Liver (tissue), 9 donors: ENCODE measurements around the gene CTAGE6. TPM values are rescaled to one million over a fixed set of nuclear protein-coding genes. Genes with fewer than 3 reads are reported as not detected.
"Not testable (repeated sequence)": the region's sequence is repeated elsewhere in the genome, so short reads cannot be mapped to it uniquely, and the experiment has no call there.

ENCODE experiments used
- DNase-seq: peaks from one replicate; pipeline ENCODE4 v3.0.0-alpha.2; 2017; ENCODE audit warnings: low spot score
- H3K27ac ChIP-seq, 2 donors: one replicate each; pipeline ENCODE4 v1.7.0; 2013; ENCODE audit warnings: inconsistent platforms in 2 of 2, low read length in 2 of 2, control low read depth in 1 of 2, low read depth in 1 of 2, mild to moderate bottlenecking in 1 of 2
- H3K27me3 ChIP-seq, 4 donors: one replicate each; pipeline versions ENCODE4 v1.6.1 to v1.7.0; 2013; ENCODE audit warnings: low read length in 3 of 4, inconsistent platforms in 1 of 4, mild to moderate bottlenecking in 1 of 4, moderate library complexity in 1 of 4; ENCODE audit not compliant: control insufficient read depth in 4 of 4, insufficient read depth in 4 of 4
- H3K36me3 ChIP-seq, 4 donors: one replicate each; pipeline versions ENCODE4 v1.6.1 to v1.7.0; 2013; ENCODE audit warnings: low read length in 3 of 4, mild to moderate bottlenecking in 3 of 4, low read depth in 1 of 4, moderate library complexity in 1 of 4; ENCODE audit not compliant: control insufficient read depth in 4 of 4, insufficient read depth in 3 of 4
- H3K4me1 ChIP-seq, 4 donors: one replicate each; pipeline versions ENCODE4 v1.6.1 to v1.7.0; 2013; ENCODE audit warnings: low read length in 3 of 4, mild to moderate bottlenecking in 3 of 4, moderate library complexity in 1 of 4; ENCODE audit not compliant: control insufficient read depth in 4 of 4, insufficient read depth in 4 of 4
- H3K4me3 ChIP-seq, 3 donors: one replicate each; pipeline versions ENCODE4 v1.6.1 to v1.7.0; 2013; ENCODE audit warnings: low read length in 3 of 3, control low read depth in 1 of 3, low read depth in 1 of 3, mild to moderate bottlenecking in 1 of 3
- H3K9ac ChIP-seq, 2 donors: one replicate each; pipeline ENCODE4 v1.7.0; 2013; ENCODE audit warnings: low read length in 2 of 2, mild to moderate bottlenecking in 2 of 2, moderate library complexity in 2 of 2, control low read depth in 1 of 2, low read depth in 1 of 2
- H3K9me3 ChIP-seq, 4 donors: one replicate each; pipeline versions ENCODE4 v1.6.1 to v1.7.0; 2013; ENCODE audit warnings: low read length in 3 of 4; ENCODE audit not compliant: control insufficient read depth in 4 of 4
- WGBS: extraction: QIAGEN DNeasy Blood & Tissue Kit; methylation state at CpG from one replicate; pipeline ENCODE4 v1.1.7; 2013; 5-methylcytosine and 5-hydroxymethylcytosine counted together
- polyA plus RNA-seq, 2 donors: library from polyadenylated mRNA; stranded (reverse) in 1 of 2; unstranded in 1 of 2; fragments of 200-250 nt in 1 of 2; fragments of >200 nt in 1 of 2; fragmentation: Nextera tagmentation in 1 of 2; extraction: Ambion mirVana in 1 of 2; gene quantifications; one replicate each; pipeline versions ENCODE4 v1.2.1 to v1.2.3, GENCODE V29; 2013 to 2015
- total RNA-seq, 2 donors: library from RNA; depleted of rRNA; stranded (reverse); fragments of >200 nt; gene quantifications; one replicate each; pipeline ENCODE4 v1.2.3, GENCODE V29; 2014
- donor health status: healthy.
- donor health status: healthy.
- donor health status: healthy.
- donor health status: healthy.
- donor health status: healthy.

Gene CTAGE6
- total and polyA plus RNA-seq, 4 donors, result 0.11 to 0.33 TPM; not detected in 2

GRCh38 chr7:143779591-143779990, 22.1 kb upstream of the CTAGE6 start:
- H3K27ac ChIP-seq, H3K4me3 ChIP-seq, H3K9ac ChIP-seq, H3K4me1 ChIP-seq, H3K27me3 ChIP-seq, H3K9me3 ChIP-seq, DNase-seq, H3K36me3 ChIP-seq: not testable (repeated sequence)
- 80% methylated on average over 2 of the region's 2 CpGs for WGBS

DNA sequence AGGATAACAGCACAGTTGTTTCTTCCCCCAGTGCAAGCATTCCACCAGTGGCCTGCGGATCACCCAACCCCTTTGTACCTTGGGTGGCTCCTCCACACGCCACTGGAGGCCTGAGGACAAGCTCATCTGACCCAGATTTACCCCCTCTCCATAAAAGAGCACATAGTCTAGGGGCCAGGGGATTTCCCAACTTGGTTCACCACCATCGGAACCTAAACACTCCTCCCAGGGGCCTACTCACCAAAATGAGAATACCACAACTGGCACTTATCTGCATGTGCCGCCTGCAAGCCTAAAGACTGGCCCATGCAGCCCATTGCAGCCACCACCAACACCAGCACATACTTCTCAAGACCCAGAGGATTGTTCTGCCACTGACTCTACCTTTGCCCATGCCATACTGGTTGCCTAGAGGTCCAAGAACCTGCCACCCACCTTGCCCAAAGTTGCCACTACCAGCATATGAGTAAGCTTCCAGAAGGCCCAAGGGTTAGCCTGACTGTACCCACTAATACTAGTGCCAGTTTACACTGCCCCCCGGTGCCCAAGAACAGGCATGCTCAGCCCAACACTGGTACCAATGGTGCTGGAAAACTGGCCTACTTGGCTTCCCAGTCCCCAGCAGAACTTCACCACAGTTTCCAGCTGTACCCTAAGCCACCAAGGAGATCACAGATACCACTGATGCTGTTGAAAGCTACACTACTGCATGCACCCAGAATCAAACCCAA, 15.4 kb upstream of the CTAGE6 start:
- WGBS, result over 99% methylated on average over 4 of the region's 5 CpGs
- not testable (repeated sequence) for H3K4me3 ChIP-seq, H3K4me1 ChIP-seq, H3K9ac ChIP-seq, H3K27me3 ChIP-seq, H3K36me3 ChIP-seq, H3K27ac ChIP-seq, H3K9me3 ChIP-seq, DNase-seq

DNA sequence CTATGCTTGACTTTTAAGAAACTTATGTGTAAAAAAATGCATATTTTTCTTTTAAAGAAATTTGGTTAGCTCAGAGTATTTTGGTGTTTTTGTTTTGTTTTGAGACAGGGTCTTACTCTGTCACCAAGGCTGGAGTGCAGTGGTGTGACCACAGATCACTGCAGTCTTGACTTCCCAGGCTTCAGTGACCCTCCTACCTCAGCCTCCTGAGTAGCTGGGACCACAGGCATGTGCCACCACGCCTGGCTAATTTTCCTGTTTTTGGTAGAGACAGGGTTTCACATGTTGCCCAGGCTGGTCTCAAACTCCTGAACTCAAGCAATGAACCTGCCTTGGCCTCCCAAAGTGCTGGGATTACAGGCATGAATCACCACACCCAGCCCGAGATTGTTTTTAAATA, 10.0 kb upstream of the CTAGE6 start:
- WGBS, result 86% methylated on average over 2 of the region's 2 CpGs
- H3K9ac ChIP-seq, DNase-seq: not testable (repeated sequence)

DNA sequence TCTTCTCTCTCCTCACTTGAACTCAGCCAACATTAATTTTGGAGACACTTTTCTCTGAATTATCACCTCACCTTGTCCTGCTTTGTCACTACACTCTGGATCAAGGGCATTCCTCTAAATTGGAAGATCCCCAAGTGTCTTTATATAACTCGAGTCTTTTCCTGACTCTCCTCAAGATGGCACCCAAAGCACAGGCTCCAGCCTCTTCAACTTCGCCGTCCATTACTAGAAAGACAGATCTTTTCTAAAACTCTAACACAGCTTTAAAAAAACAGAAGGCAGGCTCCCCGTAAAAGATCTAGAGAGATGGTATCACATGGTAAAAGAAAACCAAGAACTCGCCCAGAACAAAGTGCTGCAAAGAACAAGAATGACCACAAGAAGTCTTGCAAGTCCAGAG, 8.2 kb upstream of the CTAGE6 start:
- H3K27me3 ChIP-seq, H3K27ac ChIP-seq, H3K4me1 ChIP-seq, DNase-seq, H3K4me3 ChIP-seq, H3K36me3 ChIP-seq, H3K9ac ChIP-seq, H3K9me3 ChIP-seq: not testable (repeated sequence)
- WGBS, result 56% methylated on average over 1 of the region's 5 CpGs

More for the DNA sequence above, 10.0 kb upstream of the CTAGE6 start:
- not testable (repeated sequence) for H3K9me3 ChIP-seq, H3K4me3 ChIP-seq, H3K36me3 ChIP-seq, H3K4me1 ChIP-seq, H3K27ac ChIP-seq, H3K27me3 ChIP-seq

DNA sequence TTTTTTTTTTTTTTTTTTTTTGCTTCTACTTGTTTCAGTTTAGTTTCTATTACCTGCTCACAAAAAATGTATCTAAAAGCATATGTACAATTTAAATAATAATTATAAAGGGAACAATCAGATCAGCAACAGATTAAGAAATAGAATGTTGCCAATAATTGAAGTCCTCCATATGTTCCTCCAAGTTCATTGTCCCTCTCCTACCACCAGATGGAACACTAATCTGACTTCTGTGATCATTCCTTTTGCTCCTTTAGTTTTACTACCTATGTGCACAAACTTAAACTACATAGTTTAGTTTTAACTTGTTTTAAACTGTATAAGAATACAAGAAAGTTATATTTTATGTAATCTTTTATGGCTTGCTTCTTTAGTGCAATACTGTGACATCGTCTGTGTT, 5.6 kb upstream of the CTAGE6 start:
- H3K27me3 ChIP-seq, H3K27ac ChIP-seq, H3K4me3 ChIP-seq, H3K9me3 ChIP-seq, H3K36me3 ChIP-seq, H3K9ac ChIP-seq, H3K4me1 ChIP-seq, DNase-seq: not testable (repeated sequence)
- no CpG with 5 or more reads among the region's 1 CpG for WGBS

DNA sequence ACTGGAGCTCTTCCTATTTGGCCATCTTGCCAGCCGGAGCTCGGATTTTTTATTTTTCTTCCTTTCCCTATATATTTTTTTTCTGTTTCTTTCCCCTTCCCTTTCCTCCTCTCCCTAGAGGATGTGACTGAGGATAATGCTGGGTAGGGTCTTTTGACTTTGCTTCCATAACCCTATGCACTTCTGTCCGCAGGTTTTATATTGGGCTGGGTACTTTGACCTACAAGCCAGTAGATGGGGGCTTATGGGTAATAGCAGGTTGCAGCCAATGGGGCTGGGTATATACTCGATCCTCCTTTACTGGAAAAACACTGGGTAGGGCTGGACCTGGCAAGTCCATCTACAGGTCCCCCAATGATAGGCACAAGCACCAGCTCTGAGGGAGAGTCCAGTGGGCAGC, 12.2 kb downstream of the CTAGE6 start:
- not testable (repeated sequence) for DNase-seq, H3K27me3 ChIP-seq, H3K4me1 ChIP-seq, H3K4me3 ChIP-seq, H3K36me3 ChIP-seq, H3K9ac ChIP-seq, H3K27ac ChIP-seq, H3K9me3 ChIP-seq
- WGBS, result 75% methylated on average over 2 of the region's 4 CpGs
